ENCODE measurements around the gene KHSRP.
A peak's percentile ranks its signal among the peaks of the same experiment; 100 is the strongest.

KHSRP gene

DNA sequence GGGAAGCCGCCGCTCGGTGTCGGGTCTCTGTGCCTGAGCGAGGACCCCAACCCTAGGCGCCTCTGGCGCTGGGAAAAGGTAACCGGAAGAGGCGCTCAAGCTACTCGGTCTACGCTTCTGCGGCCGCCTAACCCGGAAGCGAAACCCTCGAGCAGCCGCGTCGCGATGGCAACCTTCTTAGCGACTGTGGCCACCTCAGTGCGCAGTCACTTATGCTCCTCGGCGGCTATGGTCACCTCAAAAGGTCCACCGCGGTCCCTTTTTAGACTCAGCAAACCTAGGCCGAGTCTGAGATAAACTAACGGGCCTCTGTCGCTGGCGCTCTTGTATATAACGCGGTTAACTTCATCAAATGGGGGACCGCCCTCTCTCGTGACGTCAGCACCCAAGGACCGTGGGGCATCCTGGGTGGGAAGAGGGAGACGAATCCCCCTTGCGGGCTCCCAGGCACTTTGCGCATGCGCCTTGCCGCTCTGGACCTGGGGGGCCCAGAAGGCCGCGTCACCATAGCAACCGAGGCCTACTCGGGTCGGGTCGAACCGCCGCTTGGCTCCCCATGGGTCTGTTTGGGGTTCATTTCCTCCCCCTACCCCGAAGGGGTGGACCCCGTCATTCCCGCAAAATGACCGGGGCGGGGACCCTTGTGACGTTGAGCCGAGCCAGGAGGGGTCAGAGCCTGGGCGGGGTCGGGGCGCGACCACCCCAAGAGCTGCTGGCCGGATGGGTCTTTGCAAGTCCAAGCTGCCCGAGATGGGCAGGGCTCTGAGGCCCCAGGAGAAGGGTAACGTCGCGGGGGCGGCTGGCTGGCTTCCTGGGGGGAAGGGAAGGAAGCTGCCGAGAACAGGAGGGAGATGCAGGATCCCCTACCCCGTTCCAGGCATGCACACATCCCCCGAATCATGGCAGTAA lies 31.3 kb downstream of the KHSRP start, which contains the start of gene GTF2F1:
GTF2F1 (minus strand) TSS at position 91 of the 909 bp plus-strand sequence. CDS start 169 bp downstream, outside the sequence.
- peak; percentile 79 to 87 for DNase-seq (ENCODE audit: low read depth in 1 of 2, low spot score in 1 of 2)

DNA sequence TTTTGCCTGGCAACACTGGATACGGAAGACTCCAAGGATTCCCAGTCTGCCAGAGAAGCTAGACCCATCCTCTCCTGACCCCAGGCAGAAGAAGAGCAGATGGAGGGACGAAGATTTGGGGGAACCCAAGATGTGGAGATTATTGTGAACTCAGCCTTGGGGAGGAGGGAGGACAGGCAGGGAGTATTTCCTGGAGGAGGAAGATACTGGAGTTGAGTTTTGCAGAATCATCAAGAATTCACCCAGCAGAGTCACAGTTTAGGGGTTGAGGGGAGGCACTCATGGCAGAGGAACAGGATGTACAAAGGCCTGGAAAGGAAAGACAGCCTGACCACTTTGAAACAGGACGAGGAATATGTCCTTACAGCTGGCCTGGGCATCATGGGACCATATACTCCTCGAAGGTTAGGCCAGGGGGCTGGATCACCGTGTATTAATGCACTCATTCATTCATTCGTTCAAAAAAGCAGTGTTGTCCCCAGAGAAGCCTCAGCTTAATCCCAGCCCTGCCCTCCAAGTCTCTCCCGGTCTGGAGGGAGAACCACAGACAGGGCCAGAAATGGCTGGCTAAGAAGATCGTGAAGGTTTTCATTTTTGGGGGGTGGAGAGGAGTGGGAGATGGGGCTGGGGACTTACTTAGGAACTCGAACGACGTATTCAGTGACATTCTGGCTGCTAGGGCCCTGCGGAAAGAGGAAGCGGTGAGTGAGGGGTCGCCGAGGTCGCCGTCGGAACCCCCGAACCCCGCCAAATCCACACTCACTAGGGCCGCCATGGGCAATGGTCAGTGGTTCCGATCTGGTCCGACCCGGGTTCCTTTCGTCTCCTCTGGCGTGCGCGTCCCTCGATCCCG lies 32.2 kb downstream of the KHSRP start:
- DNase-seq (ENCODE audit: low read depth in 1 of 2, low spot score in 1 of 2): no peak

DNA sequence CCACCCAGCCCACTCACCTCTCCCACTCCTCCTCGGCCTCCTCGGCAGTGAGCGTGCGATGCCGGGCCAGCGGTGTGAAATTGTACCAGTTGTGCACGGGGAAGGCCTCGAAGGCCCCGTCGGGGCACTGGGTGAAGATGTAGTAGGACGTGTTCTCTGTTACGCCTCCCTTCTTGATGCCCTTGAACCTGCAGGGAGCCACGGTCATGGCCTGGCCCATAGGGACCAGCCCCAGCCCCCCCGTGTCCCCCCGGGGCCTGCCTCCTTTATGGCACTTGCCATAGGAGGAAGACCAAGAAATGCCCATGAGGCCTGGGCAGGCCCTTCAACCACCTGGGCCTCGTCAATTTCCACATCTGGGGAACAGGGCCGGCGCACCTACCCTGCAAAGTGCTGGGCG lies 37.2 kb downstream of the KHSRP start:
- DNase-seq (ENCODE audit: low read depth in 1 of 2, low spot score in 1 of 2): no peak

GRCh38 chr19:6384381-6384780 lies 40.2 kb downstream of the KHSRP start:
- no peak for DNase-seq (ENCODE audit: low read depth in 1 of 2, low spot score in 1 of 2)

GRCh38 chr19:6383188-6383587 lies 41.4 kb downstream of the KHSRP start:
- DNase-seq (ENCODE audit: low read depth in 1 of 2, low spot score in 1 of 2): no peak

- no peak for DNase-seq (ENCODE audit: low read depth in 1 of 2, low spot score in 1 of 2)
Measured at GRCh38 chr19:6381030-6381750, 43.4 kb downstream of the KHSRP start.

- DNase-seq (ENCODE audit: low read depth in 1 of 2, low spot score in 1 of 2): no peak
Measured at GRCh38 chr19:6379744-6380143, 44.9 kb downstream of the KHSRP start.

DNA sequence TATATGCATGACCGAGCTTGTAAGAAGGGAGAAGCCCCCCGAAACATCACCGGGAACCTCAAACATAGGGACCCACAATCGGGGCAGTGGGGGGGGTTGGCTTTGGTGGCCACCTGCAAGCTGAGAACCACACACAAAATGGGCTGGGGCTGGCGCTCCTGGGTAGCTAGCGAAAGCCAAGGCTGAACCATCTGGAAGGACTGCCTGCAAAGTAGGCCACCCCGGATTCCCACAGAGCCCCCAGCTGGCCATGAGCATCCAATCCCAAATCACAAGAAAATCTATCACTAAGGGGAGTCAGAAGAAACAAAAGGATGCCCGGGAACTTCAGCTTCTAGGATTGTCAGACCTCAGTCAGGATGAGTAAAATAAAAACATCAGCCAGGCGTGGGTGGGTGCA lies 46.1 kb downstream of the KHSRP start:
- DNase-seq (ENCODE audit: low read depth in 1 of 2, low spot score in 1 of 2): no peak

GRCh38 chr19:6378041-6378440 lies 46.6 kb downstream of the KHSRP start:
- DNase-seq (ENCODE audit: low read depth in 1 of 2, low spot score in 1 of 2): no peak

DNA sequence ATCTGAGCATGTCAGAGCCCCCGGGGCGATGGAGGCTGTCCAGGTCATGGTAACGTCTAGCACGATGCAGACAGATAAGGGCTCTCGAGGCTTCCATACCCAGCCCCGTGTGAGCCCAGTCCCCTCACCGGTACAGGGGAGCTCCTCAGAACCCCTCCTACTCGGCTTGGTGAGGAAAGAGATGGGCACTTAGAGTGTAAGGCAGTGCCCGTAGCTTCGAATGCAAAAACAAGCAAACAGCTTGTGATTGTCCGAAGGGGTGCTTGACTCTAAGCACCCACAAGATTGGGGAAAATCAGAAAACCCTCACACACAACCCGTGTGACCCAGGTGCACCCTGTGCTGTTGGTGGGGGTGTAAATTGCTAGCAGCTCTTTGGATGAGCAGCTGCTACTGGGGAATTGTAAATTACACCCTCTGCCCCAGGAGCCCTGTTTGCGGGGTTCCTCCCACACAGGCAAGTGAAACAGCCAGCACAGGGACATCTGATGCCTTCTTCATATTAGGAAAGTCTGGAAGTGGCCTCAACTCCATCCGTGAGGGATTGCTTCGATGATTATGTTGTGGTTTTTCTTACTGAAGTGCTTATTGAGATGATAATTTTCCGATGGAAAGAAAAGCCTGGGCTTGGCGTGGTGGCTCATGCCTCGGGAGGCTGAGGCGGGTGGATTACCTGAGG lies 48.0 kb downstream of the KHSRP start:
- DNase-seq (ENCODE audit: low read depth in 1 of 2, low spot score in 1 of 2): no peak

DNA sequence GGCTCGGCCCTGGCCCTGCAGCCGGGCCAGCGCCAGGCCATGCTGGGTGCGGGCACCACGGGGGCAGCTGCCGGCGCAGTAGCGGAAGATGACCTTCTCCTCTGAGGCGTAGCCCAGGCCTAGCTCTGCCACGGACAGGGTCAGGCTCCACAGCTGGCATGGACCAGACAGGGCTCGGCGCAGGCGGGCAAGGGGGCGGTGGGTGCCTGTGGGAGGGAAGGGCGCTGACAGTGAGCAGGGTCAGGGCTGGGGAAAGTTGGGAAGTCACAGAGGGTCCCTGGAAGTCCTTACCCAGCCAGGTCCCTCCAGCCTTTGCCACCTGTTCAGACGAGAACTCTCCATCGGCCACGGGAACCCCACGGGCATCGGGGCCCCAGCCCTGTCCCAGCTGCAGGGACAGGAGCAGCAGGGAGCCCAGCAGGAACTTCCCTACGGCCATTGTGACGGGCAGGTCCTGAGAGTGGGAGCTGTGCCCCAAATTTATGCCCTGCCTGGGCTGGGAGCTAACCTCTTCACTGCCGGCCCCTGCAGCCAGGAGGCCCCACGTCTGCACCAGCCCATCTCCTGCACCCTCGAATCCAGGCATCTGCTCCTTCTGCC lies 49.1 kb downstream of the KHSRP start, which contains the start of gene PSPN:
PSPN (minus strand) TSS at position 523 of the 600 bp plus-strand sequence; CDS start at position 439, 84 bp downstream.
- DNase-seq (ENCODE audit: low read depth in 1 of 2, low spot score in 1 of 2): no peak

- no peak for DNase-seq (ENCODE audit: low read depth in 1 of 2, low spot score in 1 of 2)
Measured at GRCh38 chr19:6374711-6375410, 49.8 kb downstream of the KHSRP start.

DNA sequence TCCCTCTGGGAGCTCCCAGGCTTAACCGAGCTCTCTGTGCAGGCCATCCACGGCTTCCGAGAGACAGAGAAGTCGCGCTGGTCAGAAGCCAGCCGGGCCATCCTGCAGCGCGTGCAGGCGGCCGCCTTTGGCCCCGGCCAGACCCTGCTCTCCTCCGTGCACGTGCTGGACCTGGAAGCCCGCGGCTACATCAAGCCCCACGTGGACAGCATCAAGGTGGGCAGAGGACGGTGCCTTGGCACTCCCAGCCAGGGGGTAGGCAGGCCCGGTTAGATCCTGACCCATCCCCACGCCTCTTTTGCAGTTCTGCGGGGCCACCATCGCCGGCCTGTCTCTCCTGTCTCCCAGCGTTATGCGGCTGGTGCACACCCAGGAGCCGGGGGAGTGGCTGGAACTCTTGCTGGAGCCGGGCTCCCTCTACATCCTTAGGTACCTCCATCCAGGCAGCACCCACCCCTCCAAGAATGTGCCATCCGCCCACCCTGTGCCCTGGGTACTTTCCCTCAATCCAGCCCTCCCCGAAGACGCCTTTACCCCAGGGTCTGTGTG lies 50.4 kb downstream of the KHSRP start:
- no peak for DNase-seq (ENCODE audit: low read depth in 1 of 2, low spot score in 1 of 2)

GRCh38 chr19:6373813-6374108 lies 50.9 kb downstream of the KHSRP start:
- no peak for DNase-seq (ENCODE audit: low read depth in 1 of 2, low spot score in 1 of 2)

DNA sequence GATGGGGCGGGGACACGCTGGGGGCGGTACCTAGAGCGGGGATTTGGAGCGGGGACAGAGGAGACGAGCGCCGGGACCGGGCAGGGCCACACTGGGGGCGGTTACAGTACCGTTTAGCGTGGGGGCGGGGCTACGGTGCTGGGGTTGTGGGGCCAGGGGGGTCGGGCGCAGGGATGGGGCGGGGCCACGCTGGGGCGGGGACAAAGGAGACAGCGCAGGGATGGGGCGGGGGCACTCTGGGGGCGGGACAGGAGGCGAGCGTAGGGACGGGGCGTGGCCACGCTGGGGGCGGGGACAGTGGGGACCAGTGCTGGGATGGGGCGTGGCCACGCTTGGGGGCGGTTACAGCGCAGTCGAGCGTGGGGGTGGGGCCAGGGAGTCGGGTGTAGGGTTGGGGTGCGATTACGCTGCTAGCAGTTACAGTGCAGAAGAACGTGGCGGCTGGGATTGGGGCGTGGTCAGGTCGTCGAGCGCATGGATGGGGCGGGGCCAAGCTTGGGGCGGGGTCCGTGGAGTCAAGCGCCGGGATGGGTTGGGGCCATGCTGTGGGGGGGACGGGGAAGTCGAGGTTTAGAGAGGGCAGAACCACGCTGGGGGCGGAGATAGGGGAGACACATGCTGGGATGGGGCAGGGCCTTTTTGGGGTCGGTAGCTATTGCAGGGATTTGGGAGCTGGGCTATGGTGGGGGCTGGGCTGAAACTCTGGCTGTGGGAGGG lies 51.4 kb downstream of the KHSRP start:
- DNase-seq (ENCODE audit: low read depth in 1 of 2, low spot score in 1 of 2): peak; percentile 95 to 99

DNA sequence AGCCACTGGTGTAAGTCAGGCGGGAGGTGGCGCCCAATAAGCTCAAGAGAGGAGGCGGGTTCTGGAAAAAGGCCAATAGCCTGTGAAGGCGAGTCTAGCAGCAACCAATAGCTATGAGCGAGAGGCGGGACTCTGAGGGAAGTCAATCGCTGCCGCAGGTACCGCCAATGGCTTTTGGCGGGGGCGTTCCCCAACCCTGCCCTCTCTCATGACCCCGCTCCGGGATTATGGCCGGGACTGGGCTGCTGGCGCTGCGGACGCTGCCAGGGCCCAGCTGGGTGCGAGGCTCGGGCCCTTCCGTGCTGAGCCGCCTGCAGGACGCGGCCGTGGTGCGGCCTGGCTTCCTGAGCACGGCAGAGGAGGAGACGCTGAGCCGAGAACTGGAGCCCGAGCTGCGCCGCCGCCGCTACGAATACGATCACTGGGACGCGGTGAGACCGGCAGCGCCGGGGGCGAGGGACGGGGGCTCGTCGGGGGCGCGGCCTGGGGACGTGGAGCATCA lies 52.0 kb downstream of the KHSRP start, which contains the start of gene ALKBH7:
ALKBH7 (plus strand) TSS at position 201 of the 502 bp plus-strand sequence; CDS start at position 228, 27 bp downstream.
- peak; percentile 76 to 89 for DNase-seq (ENCODE audit: low read depth in 1 of 2, low spot score in 1 of 2)

- no peak for DNase-seq (ENCODE audit: low read depth in 1 of 2, low spot score in 1 of 2)
Measured at GRCh38 chr19:6364353-6364752, 60.3 kb downstream of the KHSRP start.
